Gastrocnemius medialis (tissue), 4 donors: Measurements from ENCODE around the gene ACVR2A.

Source experiments
- POLR2A ChIP-seq, 2 donors: fragments of 450-650 bp; IDR thresholded peaks; one replicate each; pipeline ENCODE4 v1.6.1; 2017; ENCODE audit warnings: antibody characterized with exemption in 2 of 2, mild to moderate bottlenecking in 2 of 2, moderate library complexity in 2 of 2
- TF ChIP-seq, protein P1 (sequence below), 5 experiments: fragments of 450-650 bp in 3 of 5; fragments of 200-600 bp in 2 of 5; sonication (generic) in 2 of 5; IDR thresholded peaks in 4 of 5; conservative IDR thresholded peaks in 1 of 5; 1 replicate in 4 of 5; 2 replicates in 1 of 5; pipeline ENCODE4 v1.5.1; 2016 to 2019; ENCODE audit warnings: antibody characterized with exemption in 5 of 5, mild to moderate bottlenecking in 3 of 5, moderate library complexity in 3 of 5

DNA sequence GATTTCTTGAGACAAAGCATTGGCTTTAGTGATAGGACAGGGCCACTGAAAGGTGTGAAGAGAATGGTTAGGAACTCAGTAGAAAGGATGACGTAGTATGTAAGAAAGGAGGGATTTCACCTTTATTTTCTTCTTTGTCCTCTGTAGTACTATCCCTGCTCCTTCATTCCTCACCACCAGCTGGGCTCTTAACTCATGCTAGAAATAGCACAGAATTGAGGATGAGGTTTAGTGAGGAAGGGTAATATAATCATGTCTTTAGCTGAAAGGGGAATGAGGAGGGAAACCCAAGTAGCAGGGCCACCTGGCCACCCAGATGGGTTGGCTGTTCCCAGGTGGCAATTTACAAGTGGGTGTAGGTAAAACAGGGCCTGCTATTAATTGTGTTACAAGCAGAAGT lies 15.2 kb downstream of the ACVR2A start:
- TF ChIP-seq, protein P1, sequence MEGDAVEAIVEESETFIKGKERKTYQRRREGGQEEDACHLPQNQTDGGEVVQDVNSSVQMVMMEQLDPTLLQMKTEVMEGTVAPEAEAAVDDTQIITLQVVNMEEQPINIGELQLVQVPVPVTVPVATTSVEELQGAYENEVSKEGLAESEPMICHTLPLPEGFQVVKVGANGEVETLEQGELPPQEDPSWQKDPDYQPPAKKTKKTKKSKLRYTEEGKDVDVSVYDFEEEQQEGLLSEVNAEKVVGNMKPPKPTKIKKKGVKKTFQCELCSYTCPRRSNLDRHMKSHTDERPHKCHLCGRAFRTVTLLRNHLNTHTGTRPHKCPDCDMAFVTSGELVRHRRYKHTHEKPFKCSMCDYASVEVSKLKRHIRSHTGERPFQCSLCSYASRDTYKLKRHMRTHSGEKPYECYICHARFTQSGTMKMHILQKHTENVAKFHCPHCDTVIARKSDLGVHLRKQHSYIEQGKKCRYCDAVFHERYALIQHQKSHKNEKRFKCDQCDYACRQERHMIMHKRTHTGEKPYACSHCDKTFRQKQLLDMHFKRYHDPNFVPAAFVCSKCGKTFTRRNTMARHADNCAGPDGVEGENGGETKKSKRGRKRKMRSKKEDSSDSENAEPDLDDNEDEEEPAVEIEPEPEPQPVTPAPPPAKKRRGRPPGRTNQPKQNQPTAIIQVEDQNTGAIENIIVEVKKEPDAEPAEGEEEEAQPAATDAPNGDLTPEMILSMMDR (IDR thresholded peaks at IDR 0.05 in 4 of 5, conservative IDR thresholded peaks at IDR 0.05 in 1 of 5), result no peak
- TF ChIP-seq POLR2A (IDR thresholded peaks at IDR 0.05), result no peak
